ENCODE data around the gene FOXB2.

- TF ChIP-seq CTCF (IDR thresholded peaks at IDR 0.05), result no peak
- no peak for TF ChIP-seq EP300 (IDR thresholded peaks at IDR 0.05)
- TF ChIP-seq POLR2AphosphoS5 (IDR thresholded peaks at IDR 0.05), result no peak
- no peak for TF ChIP-seq POLR2A (IDR thresholded peaks at IDR 0.05)
Observed at GRCh38 chr9:77038281-77039036, 19.0 kb downstream of the FOXB2 start.

Data from sigmoid colon (tissue), 4 donors.